Measurements from ENCODE around the gene PLK5. TPM values are rescaled to one million over a fixed set of nuclear protein-coding genes. Genes with fewer than 3 reads are reported as not detected.

The PLK5 gene
- total RNA-seq, 4 donors from 2014 or later, result not detected

GRCh38 chr19:1551068-1552040 lies 27.5 kb downstream of the PLK5 start:
- no peak overlapping the region for H3K27ac ChIP-seq
- H3K4me1 ChIP-seq, result peaks cover 0 to 2% (median under 1%) of the 10 kb centered on the region in 4 donors
- H3K9me3 ChIP-seq, result no peaks in the 10 kb centered on the region
- H3K4me3 ChIP-seq, result no peak overlapping the region
- peaks cover 0 to 9% (median 0%) of the 10 kb centered on the region in 3 donors for H3K36me3 ChIP-seq
- TF ChIP-seq POLR2A (IDR thresholded peaks at IDR 0.05) (no peak), CTCF (IDR thresholded peaks at IDR 0.05) (no peak)
- no peaks in the 10 kb centered on the region for H3K27me3 ChIP-seq
- no peak for DNase-seq

GRCh38 chr19:1553415-1553814 lies 29.5 kb downstream of the PLK5 start:
- H3K27ac ChIP-seq, result no peak overlapping the region
- no peaks in the 10 kb centered on the region for H3K4me1 ChIP-seq
- no peaks in the 10 kb centered on the region for H3K27me3 ChIP-seq
- DNase-seq, result no peak
- no peak overlapping the region for H3K4me3 ChIP-seq
- peaks cover 0 to 12% (median 0%) of the 10 kb centered on the region in 3 donors for H3K36me3 ChIP-seq
- H3K9me3 ChIP-seq, result no peaks in the 10 kb centered on the region
- TF ChIP-seq CTCF (IDR thresholded peaks at IDR 0.05), result no peak
- no peak for TF ChIP-seq POLR2A (IDR thresholded peaks at IDR 0.05)

GRCh38 chr19:1554968-1555367 lies 31.1 kb downstream of the PLK5 start:
- no peak for DNase-seq
- no peak for TF ChIP-seq CTCF (IDR thresholded peaks at IDR 0.05)
- TF ChIP-seq POLR2A (IDR thresholded peaks at IDR 0.05), result no peak
- H3K4me1 ChIP-seq, result no peaks in the 10 kb centered on the region
- no peaks in the 10 kb centered on the region for H3K9me3 ChIP-seq
- peaks cover 0 to 12% (median 0%) of the 10 kb centered on the region in 3 donors for H3K36me3 ChIP-seq
- H3K4me3 ChIP-seq, result no peak overlapping the region
- no peak overlapping the region for H3K27ac ChIP-seq
- H3K27me3 ChIP-seq, result no peaks in the 10 kb centered on the region

- H3K27ac ChIP-seq, result no peak overlapping the region
- no peak for DNase-seq
- H3K27me3 ChIP-seq, result no peaks in the 10 kb centered on the region
- no peaks in the 10 kb centered on the region for H3K4me1 ChIP-seq
- peaks cover 0 to 12% (median 0%) of the 10 kb centered on the region in 3 donors for H3K36me3 ChIP-seq
- H3K9me3 ChIP-seq, result no peaks in the 10 kb centered on the region
- TF ChIP-seq CTCF (IDR thresholded peaks at IDR 0.05) (no peak), POLR2A (IDR thresholded peaks at IDR 0.05) (no peak)
- no peak overlapping the region for H3K4me3 ChIP-seq
Observed at GRCh38 chr19:1555487-1556389, 31.9 kb downstream of the PLK5 start.

- no peak for DNase-seq
- TF ChIP-seq POLR2A (IDR thresholded peaks at IDR 0.05) (no peak), CTCF (IDR thresholded peaks at IDR 0.05) (no peak)
- H3K27ac ChIP-seq, result no peak overlapping the region
- H3K36me3 ChIP-seq, result peaks cover 0 to 12% (median 0%) of the 10 kb centered on the region in 3 donors
- no peaks in the 10 kb centered on the region for H3K27me3 ChIP-seq
- no peaks in the 10 kb centered on the region for H3K9me3 ChIP-seq
- H3K4me3 ChIP-seq, result no peak overlapping the region
- no peaks in the 10 kb centered on the region for H3K4me1 ChIP-seq
Observed at GRCh38 chr19:1556390-1557070, 32.7 kb downstream of the PLK5 start.
